ENCODE measurements around the gene TIMM50. TPM values are rescaled to one million over a fixed set of nuclear protein-coding genes. Genes with fewer than 3 reads are reported as not detected.
"Not testable (repeated sequence)": the region's sequence is repeated elsewhere in the genome, so short reads cannot be mapped to it uniquely, and the experiment has no call there.

The TIMM50 gene
- 116 and 127 TPM in 2 replicates for total RNA-seq (2014; rRNA removed; shearing (Covaris generic))

GRCh38 chr19:39480337-39481228 is at the start of gene TIMM50:
TSS of gene TIMM50 (plus strand) at chr19:39480838. CDS start at chr19:39480854, 16 bp downstream.
- peak; percentile 94 for DNase-seq (ENCODE audit: low spot score)

GRCh38 chr19:39432677-39433025 is 48.0 kb upstream of the TIMM50 start:
- no peak for DNase-seq (ENCODE audit: low spot score)

- DNase-seq (ENCODE audit: low spot score) = no peak
These were observed 47.1 kb upstream of the TIMM50 start for GRCh38 chr19:39433480-39434079.

- no peak for DNase-seq (ENCODE audit: low spot score)
These were observed 46.2 kb upstream of the TIMM50 start for GRCh38 chr19:39434123-39435076.

GRCh38 chr19:39435499-39436349 is 44.9 kb upstream of the TIMM50 start, which contains the start of gene RPS16:
TSS of gene RPS16 (minus strand) at chr19:39435949. CDS start at chr19:39435895, 54 bp downstream.
- DNase-seq (ENCODE audit: low spot score) = peak; percentile 98

GRCh38 chr19:39436350-39436716 is 44.3 kb upstream of the TIMM50 start:
- no peak for DNase-seq (ENCODE audit: low spot score)

GRCh38 chr19:39438270-39438934 is 42.2 kb upstream of the TIMM50 start:
- peak; percentile 41 for DNase-seq (ENCODE audit: low spot score)

- no peak for DNase-seq (ENCODE audit: low spot score)
These were observed 35.9 kb upstream of the TIMM50 start for GRCh38 chr19:39444598-39445195.

- peak; percentile 96 for DNase-seq (ENCODE audit: low spot score)
These were observed 35.2 kb upstream of the TIMM50 start, which contains the start of gene SUPT5H for GRCh38 chr19:39445196-39446111. TSS of gene SUPT5H (plus strand) at chr19:39445582. CDS start at chr19:39445891, 309 bp downstream.

GRCh38 chr19:39446365-39447084 is 34.1 kb upstream of the TIMM50 start:
- DNase-seq (ENCODE audit: low spot score) = no peak

- DNase-seq (ENCODE audit: low spot score) = peak; percentile 89
These were observed 32.4 kb upstream of the TIMM50 start for GRCh38 chr19:39448271-39448670.

GRCh38 chr19:39449116-39449797 is 31.4 kb upstream of the TIMM50 start:
- no peak for DNase-seq (ENCODE audit: low spot score)

- DNase-seq (ENCODE audit: low spot score) = not testable (repeated sequence)
These were observed 29.4 kb upstream of the TIMM50 start for GRCh38 chr19:39451257-39451656.

- no peak for DNase-seq (ENCODE audit: low spot score)
These were observed 17.2 kb upstream of the TIMM50 start for GRCh38 chr19:39463403-39463802.

- DNase-seq (ENCODE audit: low spot score) = no peak
These were observed 14.5 kb upstream of the TIMM50 start for GRCh38 chr19:39465956-39466747.

GRCh38 chr19:39467941-39468340 is 12.7 kb upstream of the TIMM50 start:
- no peak for DNase-seq (ENCODE audit: low spot score)

- DNase-seq (ENCODE audit: low spot score) = no peak
These were observed 11.6 kb upstream of the TIMM50 start for GRCh38 chr19:39469036-39469435.
